ENCODE data around the gene CACNA1C.

DNA sequence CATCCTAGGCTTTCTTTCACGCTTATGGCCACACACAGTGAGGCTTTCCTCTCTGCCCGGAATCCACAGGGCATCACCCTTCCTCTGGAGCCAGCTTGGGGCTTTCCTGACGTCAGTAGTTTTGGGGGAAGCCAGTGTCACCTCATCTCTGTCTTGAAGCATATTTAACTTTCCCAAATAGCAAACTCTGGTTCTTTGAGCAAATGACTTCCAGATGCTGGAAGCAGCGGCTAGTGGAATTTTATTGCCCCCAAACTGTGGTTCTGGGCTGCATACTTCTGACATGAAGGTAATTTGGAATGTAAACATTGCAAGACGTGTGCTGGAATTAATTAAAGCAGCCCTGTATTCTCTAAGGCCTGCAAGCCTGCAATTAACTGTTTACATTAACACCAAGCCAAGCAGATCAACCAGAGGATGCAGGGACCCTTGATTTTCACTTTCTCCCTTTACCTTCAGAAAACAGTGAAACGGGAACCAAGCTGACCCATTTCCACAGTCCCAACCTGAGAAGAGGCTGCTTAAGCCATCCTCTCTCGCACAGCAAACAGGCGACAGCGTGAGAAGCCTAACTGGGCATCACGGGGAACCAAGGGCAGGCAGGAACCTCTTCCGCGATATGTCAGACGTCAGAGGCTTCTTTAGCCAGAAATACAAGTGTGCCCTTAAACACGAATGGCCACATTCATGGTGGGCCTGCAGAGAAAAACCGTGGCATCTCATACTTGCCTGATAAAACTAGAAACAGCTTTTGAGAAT, 258.4 kb downstream of the CACNA1C start:
- TF ChIP-seq, protein P1, sequence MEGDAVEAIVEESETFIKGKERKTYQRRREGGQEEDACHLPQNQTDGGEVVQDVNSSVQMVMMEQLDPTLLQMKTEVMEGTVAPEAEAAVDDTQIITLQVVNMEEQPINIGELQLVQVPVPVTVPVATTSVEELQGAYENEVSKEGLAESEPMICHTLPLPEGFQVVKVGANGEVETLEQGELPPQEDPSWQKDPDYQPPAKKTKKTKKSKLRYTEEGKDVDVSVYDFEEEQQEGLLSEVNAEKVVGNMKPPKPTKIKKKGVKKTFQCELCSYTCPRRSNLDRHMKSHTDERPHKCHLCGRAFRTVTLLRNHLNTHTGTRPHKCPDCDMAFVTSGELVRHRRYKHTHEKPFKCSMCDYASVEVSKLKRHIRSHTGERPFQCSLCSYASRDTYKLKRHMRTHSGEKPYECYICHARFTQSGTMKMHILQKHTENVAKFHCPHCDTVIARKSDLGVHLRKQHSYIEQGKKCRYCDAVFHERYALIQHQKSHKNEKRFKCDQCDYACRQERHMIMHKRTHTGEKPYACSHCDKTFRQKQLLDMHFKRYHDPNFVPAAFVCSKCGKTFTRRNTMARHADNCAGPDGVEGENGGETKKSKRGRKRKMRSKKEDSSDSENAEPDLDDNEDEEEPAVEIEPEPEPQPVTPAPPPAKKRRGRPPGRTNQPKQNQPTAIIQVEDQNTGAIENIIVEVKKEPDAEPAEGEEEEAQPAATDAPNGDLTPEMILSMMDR (IDR thresholded peaks at IDR 0.05; ENCODE audit: low read depth, low read length, poor library complexity, severe bottlenecking), result no peak
- TF ChIP-seq EZH2phosphoT487 (IDR thresholded peaks at IDR 0.05; ENCODE audit: borderline replicate concordance, low read length), result no peak

All from DOHH2 (cell line).